Body of pancreas (tissue), 4 donors: ENCODE measurements around the gene ZFAND5. TPM values are rescaled to one million over a fixed set of nuclear protein-coding genes. Genes with fewer than 3 reads are reported as not detected.

Source experiments
- ATAC-seq: fragments of 150-250 bp; one replicate; pipeline ENCODE4 v1.9.1; 2016
- DNase-seq, 4 donors: peaks; one replicate each; pipeline ENCODE4 v3.0.0-alpha.2; 2019
- H3K27ac ChIP-seq, 4 donors: fragments of 200-600 bp; sonication (generic); 1 replicate in 3 of 4; 2 replicates in 1 of 4; pipeline versions ENCODE4 v1.5.1 to v1.6.1; 2016 to 2019; ENCODE audit warnings: mild to moderate bottlenecking in 1 of 4, mixed read lengths in 1 of 4, moderate library complexity in 1 of 4
- H3K27me3 ChIP-seq, 2 donors: fragments of 200-600 bp; sonication (generic); one replicate each; pipeline ENCODE4 v1.6.0; 2016; ENCODE audit warnings: mild to moderate bottlenecking in 1 of 2
- H3K36me3 ChIP-seq, 2 donors: fragments of 200-600 bp; sonication (generic); replicated peaks in 1 of 2; 2 replicates each; pipeline ENCODE4 v1.5.1; 2016; ENCODE audit warnings: low read depth in 2 of 2; ENCODE audit not compliant: insufficient read depth in 1 of 2
- H3K4me1 ChIP-seq: fragments of 200-600 bp; sonication (generic); one replicate; pipeline ENCODE4 v1.6.0; 2016
- H3K4me3 ChIP-seq, 2 donors: fragments of 200-600 bp; sonication (generic); 1 replicate in 1 of 2; 2 replicates in 1 of 2; pipeline ENCODE4 v1.5.1; 2016 to 2019
- H3K9me3 ChIP-seq, 3 donors: fragments of 200-600 bp; sonication (generic); 1 replicate in 2 of 3; 2 replicates in 1 of 3; pipeline ENCODE4 v1.5.1; 2016
- CTCF ChIP-seq, 7 experiments: fragments of 450-650 bp in 4 of 7; fragments of 200-600 bp in 3 of 7; sonication (generic) in 3 of 7; IDR thresholded peaks; one replicate each; pipeline ENCODE4 v1.5.1; 2016 to 2019; ENCODE audit warnings: antibody characterized with exemption in 7 of 7
- POLR2A ChIP-seq, 3 donors: fragments of 450-650 bp; IDR thresholded peaks; one replicate each; pipeline ENCODE4 v1.6.1; 2016; ENCODE audit warnings: antibody characterized with exemption in 3 of 3, mild to moderate bottlenecking in 2 of 3
- WGBS, 2 donors: methylation state at CpG; one replicate each; pipeline ENCODE4 v1.1.5; 2017; 5-methylcytosine and 5-hydroxymethylcytosine counted together
- intact Hi-C: fragments of 100-400 bp; cut with DNase I; formaldehyde crosslinking; loops from one replicate; pipeline ENCODE4 v1.15.1; 2023
- total RNA-seq, 2 donors: library from RNA; depleted of rRNA; stranded (reverse); fragments of >200 nt; gene quantifications; one replicate each; pipeline ENCODE4 v1.1.0, GENCODE V29; 2016

ZFAND5 gene
- total RNA-seq, 2 donors from 2014 or later: 89.2 to 172 TPM

DNA sequence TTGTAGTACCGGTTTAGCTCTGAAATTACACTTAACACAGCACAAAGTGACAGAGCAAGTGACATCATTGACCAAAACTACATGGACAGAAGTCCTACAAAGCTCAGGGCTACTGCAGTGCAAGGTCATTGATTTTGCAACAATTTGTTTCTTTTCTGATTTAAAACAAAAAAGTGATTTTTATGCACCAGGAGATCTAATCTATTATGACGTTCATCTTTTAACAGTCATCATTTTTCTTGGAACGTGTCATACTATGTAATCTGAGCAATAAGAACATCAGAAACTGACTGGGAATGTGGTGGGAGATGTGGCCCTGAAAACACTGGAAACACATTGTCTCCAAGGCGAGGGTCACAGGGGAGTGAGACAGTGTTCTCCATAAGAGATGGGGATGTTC is 17.4 kb upstream of the ZFAND5 start:
- H3K36me3 ChIP-seq: no peaks in the 10 kb centered on the region
- no peak overlapping the region for H3K27ac ChIP-seq
- H3K9me3 ChIP-seq: no peaks in the 10 kb centered on the region
- ATAC-seq (no peak), DNase-seq (no peak)
- 67 to 74% methylated on average over 4 of the region's 4 CpGs for WGBS, 2 donors
- intact Hi-C loops: no loop called here
- H3K4me3 ChIP-seq: no peak overlapping the region
- no peaks in the 10 kb centered on the region for H3K4me1 ChIP-seq
- no peaks in the 10 kb centered on the region for H3K27me3 ChIP-seq
- TF ChIP-seq POLR2A (IDR thresholded peaks at IDR 0.05): no peak
- no peak for TF ChIP-seq CTCF (IDR thresholded peaks at IDR 0.05)

DNA sequence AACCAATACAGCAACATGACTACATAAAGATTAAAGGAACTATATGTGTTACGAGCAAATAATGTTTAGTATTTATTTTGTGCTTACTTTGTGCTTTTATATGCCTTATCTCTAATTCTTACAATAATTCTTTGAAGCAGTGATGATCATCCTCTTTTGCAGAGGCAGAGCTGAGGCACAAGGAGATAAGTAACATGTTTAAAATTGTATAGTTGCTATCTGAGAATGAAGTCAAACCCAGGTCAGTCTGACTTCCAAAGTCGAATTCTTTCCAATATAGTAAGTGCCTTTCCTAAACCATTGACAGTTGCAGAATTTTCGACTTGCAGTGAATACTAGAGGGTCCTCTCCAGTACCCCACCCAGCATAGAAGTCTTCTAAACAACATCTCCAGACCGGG is 12.0 kb upstream of the ZFAND5 start:
- Histone ChIP-seq H3K27ac (no peak overlapping the region), H3K4me3 (no peak overlapping the region), H3K4me1 (no peaks in the 10 kb centered on the region), H3K27me3 (no peaks in the 10 kb centered on the region), H3K9me3 (no peaks in the 10 kb centered on the region), H3K36me3 (no peaks in the 10 kb centered on the region)
- 76 to 78% methylated on average over 4 of the region's 4 CpGs for WGBS, 2 donors
- TF ChIP-seq CTCF (IDR thresholded peaks at IDR 0.05) (no peak), POLR2A (IDR thresholded peaks at IDR 0.05) (no peak)
- ATAC-seq (no peak), DNase-seq (no peak)
- intact Hi-C loops: no loop called here

DNA sequence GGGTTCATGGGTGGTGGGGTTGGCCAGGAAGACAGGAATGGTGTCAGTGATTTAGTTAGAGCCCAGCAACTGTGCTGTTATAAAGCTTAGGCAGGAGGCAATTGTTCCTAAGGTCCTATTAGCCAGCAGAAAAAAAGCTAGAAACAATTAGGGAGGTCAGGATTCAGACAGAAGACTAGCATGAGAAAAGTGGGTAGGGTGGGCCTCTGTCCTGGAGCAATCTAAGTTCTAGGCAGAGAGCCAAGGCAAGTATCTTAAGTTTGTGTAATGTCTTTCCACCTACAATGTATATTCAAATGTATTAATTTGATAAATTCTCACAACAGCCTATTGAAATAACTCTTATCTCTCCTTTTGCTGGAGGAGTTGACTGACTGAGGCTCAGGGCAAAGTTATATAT is 6.1 kb upstream of the ZFAND5 start:
- peaks cover 8% of the 10 kb centered on the region for H3K4me1 ChIP-seq
- no peaks in the 10 kb centered on the region for H3K27me3 ChIP-seq
- ATAC-seq (no peak), DNase-seq (no peak)
- H3K27ac ChIP-seq: no peak overlapping the region
- no peaks in the 10 kb centered on the region for H3K9me3 ChIP-seq
- intact Hi-C loops: no loop called here
- no peaks in the 10 kb centered on the region for H3K36me3 ChIP-seq
- TF ChIP-seq POLR2A (IDR thresholded peaks at IDR 0.05): no peak
- no peak for TF ChIP-seq CTCF (IDR thresholded peaks at IDR 0.05)
- H3K4me3 ChIP-seq: no peak overlapping the region

- peaks cover 16% of the 10 kb centered on the region for H3K4me1 ChIP-seq
- DNase-seq: peak; percentile 90 to 93 (median 90)
- ATAC-seq: peak; percentile 72
- H3K27me3 ChIP-seq: no peaks in the 10 kb centered on the region
- H3K4me3 ChIP-seq: no peak overlapping the region
- H3K9me3 ChIP-seq: no peaks in the 10 kb centered on the region
- no peaks in the 10 kb centered on the region for H3K36me3 ChIP-seq
- intact Hi-C loops: no loop called here
- peak overlapping the region; percentile 99 to 100 (median 100) for H3K27ac ChIP-seq
- TF ChIP-seq CTCF (IDR thresholded peaks at IDR 0.05) (peak in 5 of 7 experiments; percentile 8 to 36 (median 34)), POLR2A (IDR thresholded peaks at IDR 0.05) (no peak)
- WGBS, 2 donors: 1% methylated on average over 37 to 38 of the region's 38 CpGs
Measured at GRCh38 chr9:72365525-72366256, 683 bp upstream of the ZFAND5 start.
